Measurements from ENCODE around the gene QSOX2.

Gene QSOX2

DNA sequence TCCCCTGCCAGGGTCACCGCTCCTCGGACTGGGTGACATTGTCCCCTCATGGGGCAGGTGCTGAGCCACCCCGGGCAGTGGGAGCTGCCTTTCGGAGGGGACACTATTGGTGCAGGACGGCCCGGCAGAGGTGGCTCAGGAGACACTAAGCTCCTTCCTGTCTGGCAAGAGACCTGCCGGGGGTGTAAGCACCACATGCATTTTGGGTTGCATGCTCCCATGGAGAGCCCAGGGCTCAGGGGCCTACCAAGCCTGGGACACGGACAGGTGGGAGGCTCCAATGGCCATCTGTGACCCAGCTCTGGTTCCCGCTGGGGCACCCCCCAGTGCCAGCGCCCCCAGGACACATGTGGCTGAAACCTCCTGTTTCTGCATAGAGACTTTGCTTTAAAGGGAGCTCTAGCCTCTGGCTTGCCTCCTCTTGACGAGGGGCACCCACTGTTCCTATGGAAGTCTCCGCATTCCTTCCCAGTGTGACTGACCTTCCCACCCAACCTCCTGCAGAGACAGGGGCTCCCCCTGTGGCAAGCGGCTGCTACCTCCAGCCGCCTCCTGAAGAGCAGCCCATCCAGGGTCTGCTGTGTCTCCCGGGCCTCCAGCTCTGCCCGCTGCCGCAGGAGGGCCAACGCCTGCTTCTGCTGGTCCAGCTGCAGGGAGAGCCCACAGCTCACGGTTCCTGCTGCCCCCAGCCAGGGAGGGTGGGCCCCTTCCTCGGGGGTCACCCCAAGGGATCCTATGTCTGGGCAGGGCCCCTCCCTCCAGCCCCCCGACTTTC, 30.2 kb upstream of the QSOX2 start:
- intact Hi-C loops (cut with DNase I; ENCODE audit: low total_unique reads) = no loop called here
- no peak overlapping the region for H3K27ac ChIP-seq
- H3K36me3 ChIP-seq = no peaks in the 10 kb centered on the region
- no peak overlapping the region for H3K4me3 ChIP-seq
- TF ChIP-seq, protein P1, sequence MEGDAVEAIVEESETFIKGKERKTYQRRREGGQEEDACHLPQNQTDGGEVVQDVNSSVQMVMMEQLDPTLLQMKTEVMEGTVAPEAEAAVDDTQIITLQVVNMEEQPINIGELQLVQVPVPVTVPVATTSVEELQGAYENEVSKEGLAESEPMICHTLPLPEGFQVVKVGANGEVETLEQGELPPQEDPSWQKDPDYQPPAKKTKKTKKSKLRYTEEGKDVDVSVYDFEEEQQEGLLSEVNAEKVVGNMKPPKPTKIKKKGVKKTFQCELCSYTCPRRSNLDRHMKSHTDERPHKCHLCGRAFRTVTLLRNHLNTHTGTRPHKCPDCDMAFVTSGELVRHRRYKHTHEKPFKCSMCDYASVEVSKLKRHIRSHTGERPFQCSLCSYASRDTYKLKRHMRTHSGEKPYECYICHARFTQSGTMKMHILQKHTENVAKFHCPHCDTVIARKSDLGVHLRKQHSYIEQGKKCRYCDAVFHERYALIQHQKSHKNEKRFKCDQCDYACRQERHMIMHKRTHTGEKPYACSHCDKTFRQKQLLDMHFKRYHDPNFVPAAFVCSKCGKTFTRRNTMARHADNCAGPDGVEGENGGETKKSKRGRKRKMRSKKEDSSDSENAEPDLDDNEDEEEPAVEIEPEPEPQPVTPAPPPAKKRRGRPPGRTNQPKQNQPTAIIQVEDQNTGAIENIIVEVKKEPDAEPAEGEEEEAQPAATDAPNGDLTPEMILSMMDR (IDR thresholded peaks at IDR 0.05) = no peak
- H3K27me3 ChIP-seq = peaks cover 0 to 72% of the 10 kb centered on the region in 2 donors
- H3K4me1 ChIP-seq = no peaks in the 10 kb centered on the region
- no peak for DNase-seq
- peaks cover 0 to 10% (median 0%) of the 10 kb centered on the region in 3 donors for H3K9me3 ChIP-seq

DNA sequence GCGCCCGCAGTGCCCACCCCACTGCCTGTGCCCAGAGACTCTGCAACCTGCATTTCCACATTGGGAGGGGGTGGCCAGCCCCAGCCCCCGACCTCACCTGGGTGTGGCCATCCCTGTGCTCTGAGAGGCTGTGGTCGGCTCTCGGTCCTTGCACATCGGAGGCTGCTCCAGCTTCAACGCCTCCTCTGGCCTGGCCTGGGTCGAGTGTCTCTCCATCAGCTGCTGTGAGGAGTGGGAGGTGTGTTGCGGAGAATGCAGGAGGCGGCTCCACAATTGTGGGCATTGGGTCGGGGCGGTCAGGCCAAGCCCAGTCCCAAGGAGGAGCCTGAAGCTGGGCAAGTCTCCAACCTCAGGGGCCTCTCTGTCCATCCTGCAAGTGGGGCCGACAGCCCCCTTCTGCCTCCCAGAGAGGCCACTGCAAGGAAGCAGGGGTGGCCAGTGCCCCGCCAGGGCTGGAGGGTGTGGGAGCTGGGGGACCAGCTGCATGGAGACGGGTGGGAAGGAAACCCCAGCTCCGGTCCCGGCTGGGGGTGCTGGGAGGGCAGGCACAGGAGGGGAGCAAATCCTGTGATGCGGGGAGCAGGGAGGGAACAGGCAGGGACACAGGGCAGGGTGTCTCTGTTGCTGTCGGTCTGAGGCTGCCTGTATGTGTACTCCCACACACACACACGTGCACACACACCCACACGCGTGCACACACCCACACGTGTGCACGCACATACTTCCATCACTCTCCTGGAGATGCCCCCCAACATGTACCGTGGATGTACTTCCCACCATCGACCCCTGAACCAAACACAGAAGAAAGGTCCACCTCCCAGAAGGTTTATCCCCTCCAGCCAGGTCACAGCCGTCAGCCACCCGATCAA, 29.4 kb upstream of the QSOX2 start:
- intact Hi-C loops (cut with DNase I; ENCODE audit: low total_unique reads) = no loop called here
- H3K27ac ChIP-seq = no peak overlapping the region
- TF ChIP-seq, protein P1 (IDR thresholded peaks at IDR 0.05) = no peak
- H3K9me3 ChIP-seq = peaks cover 0 to 8% (median 0%) of the 10 kb centered on the region in 3 donors
- DNase-seq = no peak
- H3K36me3 ChIP-seq = no peaks in the 10 kb centered on the region
- peaks cover 0 to 71% of the 10 kb centered on the region in 2 donors for H3K27me3 ChIP-seq
- H3K4me1 ChIP-seq = no peaks in the 10 kb centered on the region
- H3K4me3 ChIP-seq = no peak overlapping the region

- no peak for DNase-seq
- H3K4me3 ChIP-seq = no peak overlapping the region
- no peaks in the 10 kb centered on the region for H3K9me3 ChIP-seq
- no peak overlapping the region for H3K27ac ChIP-seq
- no peaks in the 10 kb centered on the region for H3K4me1 ChIP-seq
- no peaks in the 10 kb centered on the region for H3K36me3 ChIP-seq
- TF ChIP-seq, protein P1 (IDR thresholded peaks at IDR 0.05) = no peak
- intact Hi-C loops (cut with DNase I; ENCODE audit: low total_unique reads) = no loop called here
- peaks cover 0 to 71% of the 10 kb centered on the region in 2 donors for H3K27me3 ChIP-seq
These were observed 28.5 kb upstream of the QSOX2 start for GRCh38 chr9:136273921-136274785.

DNA sequence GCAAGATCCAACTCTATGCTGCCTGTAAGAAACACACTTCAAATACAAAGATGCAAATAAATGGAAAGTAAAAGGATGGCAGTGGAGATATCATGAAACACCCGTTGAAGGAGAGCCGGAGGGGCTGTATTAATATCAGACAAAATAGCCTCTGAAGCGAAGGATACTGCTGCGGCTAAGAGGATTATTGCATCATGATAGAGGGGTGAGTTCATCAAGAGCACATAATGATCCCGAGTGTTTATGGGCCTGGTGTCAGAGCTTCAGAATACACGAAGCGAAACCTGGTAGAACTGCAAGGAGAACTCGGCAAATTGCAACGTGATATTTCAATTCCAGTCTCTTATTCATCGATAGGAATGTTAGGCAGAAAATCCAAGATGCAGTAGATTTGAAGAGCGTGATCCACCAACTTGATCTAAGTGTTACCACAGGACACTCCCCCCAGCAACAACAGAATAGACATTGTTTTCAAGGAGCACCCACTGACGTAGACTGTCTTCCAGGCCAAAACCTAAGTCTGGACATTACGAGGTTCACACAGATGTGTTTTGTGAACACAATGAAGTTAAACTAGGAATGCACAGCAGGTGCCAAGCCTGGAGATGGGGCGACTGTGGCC, 27.7 kb upstream of the QSOX2 start:
- intact Hi-C loops (cut with DNase I; ENCODE audit: low total_unique reads) = no loop called here
- Histone ChIP-seq H3K27me3 (peaks cover 0 to 73% of the 10 kb centered on the region in 2 donors), H3K4me1 (no peaks in the 10 kb centered on the region), H3K4me3 (no peak overlapping the region), H3K36me3 (no peaks in the 10 kb centered on the region), H3K9me3 (no peaks in the 10 kb centered on the region), H3K27ac (no peak overlapping the region)
- TF ChIP-seq, protein P1 (IDR thresholded peaks at IDR 0.05) = no peak
- no peak for DNase-seq

GRCh38 chr9:136270173-136270705, 24.6 kb upstream of the QSOX2 start:
- H3K4me3 ChIP-seq = no peak overlapping the region
- no peaks in the 10 kb centered on the region for H3K9me3 ChIP-seq
- peaks cover 0 to 10% (median 8%) of the 10 kb centered on the region in 4 donors for H3K4me1 ChIP-seq
- no peaks in the 10 kb centered on the region for H3K36me3 ChIP-seq
- TF ChIP-seq, protein P1 (IDR thresholded peaks at IDR 0.05) = no peak
- H3K27me3 ChIP-seq = peaks cover 0 to 53% of the 10 kb centered on the region in 2 donors
- no peak for DNase-seq
- intact Hi-C loops (cut with DNase I; ENCODE audit: low total_unique reads) = no loop called here
- H3K27ac ChIP-seq = no peak overlapping the region

Data from tibial artery (tissue), 4 donors.